Keratinocyte (primary cell): ENCODE measurements around the gene RERE. TPM values are rescaled to one million over a fixed set of nuclear protein-coding genes. Genes with fewer than 3 reads are reported as not detected.

Source experiments
- DNase-seq: peaks from one replicate; pipeline ENCODE4 v3.0.0-alpha.2; 2011; ENCODE audit warnings: low read depth, missing footprints, low spot score
- FAIRE-seq: peaks from 2 replicates; lab custom pipeline; 2011; peaks lifted over from hg19 to GRCh38; lab: Jason Lieb, UNC
- H2AFZ ChIP-seq: 2 replicates; pipeline ENCODE4 v1.6.0; 2012; ENCODE audit warnings: low read length, control low read depth, inconsistent platforms; ENCODE audit not compliant: control insufficient read depth
- H3K27ac ChIP-seq: 2 replicates; pipeline ENCODE4 v1.5.1; 2011; ENCODE audit warnings: low read length; ENCODE audit not compliant: control insufficient read depth, insufficient read depth
- H3K27me3 ChIP-seq: 3 replicates; pipeline ENCODE4 v1.6.0; 2011; ENCODE audit warnings: low read length; ENCODE audit not compliant: control insufficient read depth, insufficient read depth; ENCODE audit errors: extremely low read depth
- H3K36me3 ChIP-seq, 2 experiments: 2 replicates in 1 of 2; 3 replicates in 1 of 2; pipeline ENCODE4 v1.5.1; 2011; ENCODE audit warnings: low read length in 2 of 2, mild to moderate bottlenecking in 1 of 2; ENCODE audit not compliant: control insufficient read depth in 2 of 2, insufficient read depth in 2 of 2; ENCODE audit errors: extremely low read depth in 1 of 2
- H3K4me1 ChIP-seq: 3 replicates; pipeline ENCODE4 v1.5.1; 2011; ENCODE audit warnings: low read length; ENCODE audit not compliant: control insufficient read depth, insufficient read depth; ENCODE audit errors: extremely low read depth
- H3K4me2 ChIP-seq: 3 replicates; pipeline ENCODE4 v1.6.0; 2011; ENCODE audit warnings: low read depth, low read length; ENCODE audit not compliant: control insufficient read depth, insufficient read depth; ENCODE audit errors: extremely low read depth
- H3K4me3 ChIP-seq, 3 experiments: fragments of 200-600 bp in 1 of 3; sonication (generic) in 1 of 3; 2 replicates in 2 of 3; 3 replicates in 1 of 3; pipeline ENCODE4 v1.5.1; 2011 to 2016; ENCODE audit warnings: low read length in 3 of 3, mild to moderate bottlenecking in 3 of 3, control low read depth in 2 of 3, inconsistent platforms in 1 of 3, low read depth in 1 of 3, mixed read lengths in 1 of 3, mixed run types in 1 of 3, moderate library complexity in 1 of 3; ENCODE audit not compliant: control insufficient read depth in 2 of 3, insufficient read depth in 2 of 3; ENCODE audit errors: extremely low read depth in 1 of 3
- H3K79me2 ChIP-seq: 2 replicates; pipeline ENCODE4 v1.6.0; 2012; ENCODE audit warnings: low read length; ENCODE audit not compliant: control insufficient read depth, insufficient read depth
- H3K9ac ChIP-seq: 3 replicates; pipeline ENCODE4 v1.6.0; 2011; ENCODE audit warnings: low read length; ENCODE audit not compliant: control insufficient read depth, insufficient read depth; ENCODE audit errors: extremely low read depth
- H3K9me1 ChIP-seq: 3 replicates; pipeline ENCODE4 v1.6.0; 2011; ENCODE audit warnings: low read length; ENCODE audit not compliant: control insufficient read depth, insufficient read depth; ENCODE audit errors: extremely low read depth
- H3K9me3 ChIP-seq: 2 replicates; pipeline ENCODE4 v1.5.1; 2012; ENCODE audit warnings: low read depth, low read length; ENCODE audit not compliant: control insufficient read depth
- H4K20me1 ChIP-seq: 3 replicates; pipeline ENCODE4 v1.6.0; 2011; ENCODE audit warnings: low read length; ENCODE audit not compliant: control insufficient read depth, insufficient read depth; ENCODE audit errors: extremely low read depth
- CTCF ChIP-seq, 3 experiments: IDR thresholded peaks in 1 of 3; conservative IDR thresholded peaks in 1 of 3; optimal IDR thresholded peaks in 1 of 3; 2 replicates in 2 of 3; 3 replicates in 1 of 3; pipeline versions ENCODE3 to v1.5.1; 2011; ENCODE audit warnings: low read length in 3 of 3, mild to moderate bottlenecking in 3 of 3, moderate library complexity in 2 of 3, control low read depth in 1 of 3, inconsistent platforms in 1 of 3; ENCODE audit not compliant: insufficient read depth in 2 of 3; ENCODE audit errors: extremely low read depth in 1 of 3
- EZH2 ChIP-seq: IDR thresholded peaks from one replicate; pipeline ENCODE4 v1.6.1; 2012; ENCODE audit warnings: inconsistent platforms, mild to moderate bottlenecking, low read length, moderate library complexity
- dilution Hi-C: fragments of 300-500 bp; cut with MboI; formaldehyde crosslinking; loops from one replicate; pipeline ENCODE4 v1.7.0; 2020; ENCODE audit warnings: low sequenced_read_pairs; ENCODE audit not compliant: extremely low pct_ligation_motif_present
- polyA plus RNA-seq, 5 experiments: library from polyadenylated mRNA; depleted of rRNA in 3 of 5; stranded (reverse) in 3 of 5; stranded (forward) in 1 of 5; unstranded in 1 of 5; fragments of >200 nt; gene quantifications; 1 replicate in 1 of 5; 2 replicates in 3 of 5; 3 replicates in 1 of 5; pipeline versions ENCODE4 v1.2.1 to v1.2.3, GENCODE V29; 2011 to 2012; ENCODE audit warnings: missing spikeins in 2 of 5, low read depth in 1 of 5, low replicate concordance in 1 of 5

The RERE gene
- polyA plus RNA-seq, 1 donor (not counting 4 experiments of a cell fraction or from before 2014, with no cell fraction given): 3.8 TPM

- H2AFZ ChIP-seq: no peak overlapping the region
- TF ChIP-seq EZH2: no peak
- TF ChIP-seq CTCF (optimal IDR thresholded peaks at IDR 0.05 in 1 of 3, IDR thresholded peaks at IDR 0.05 in 1 of 3, conservative IDR thresholded peaks at IDR 0.05 in 1 of 3; ENCODE audit: extremely low read depth in 1 of 3, insufficient read depth in 2 of 3, low read length in 3 of 3): no peak
- peak overlapping the region; percentile 34 for H3K9ac ChIP-seq
- H3K4me1 ChIP-seq: peaks cover 28% of the 10 kb centered on the region
- H3K79me2 ChIP-seq: peaks cover 29% of the 10 kb centered on the region
- peaks cover 3 to 18% of the 10 kb centered on the region in 2 experiments for H3K36me3 ChIP-seq
- no peaks in the 10 kb centered on the region for H3K9me3 ChIP-seq
- H3K27ac ChIP-seq: peak overlapping the region; percentile 62
- H3K4me2 ChIP-seq: peak overlapping the region; percentile 35
- DNase-seq: no peak
- dilution Hi-C loops: no loop called here
- peaks cover 2% of the 10 kb centered on the region for H3K9me1 ChIP-seq
- FAIRE-seq: no peak
- H3K27me3 ChIP-seq: no peaks in the 10 kb centered on the region
- peaks cover 4% of the 10 kb centered on the region for H4K20me1 ChIP-seq
- H3K4me3 ChIP-seq: no peak overlapping the region
These were observed 405.6 kb downstream of the RERE start for GRCh38 chr1:8411803-8412182.

GRCh38 chr1:8410791-8411190 is 406.6 kb downstream of the RERE start:
- Histone ChIP-seq H3K9me3 (no peaks in the 10 kb centered on the region), H3K79me2 (peaks cover 31% of the 10 kb centered on the region), H3K27ac (no peak overlapping the region), H3K4me3 (no peak overlapping the region), H3K9ac (no peak overlapping the region), H2AFZ (no peak overlapping the region), H3K27me3 (no peaks in the 10 kb centered on the region), H3K36me3 (peaks cover 2 to 17% of the 10 kb centered on the region in 2 experiments), H3K9me1 (peaks cover 2% of the 10 kb centered on the region), H3K4me2 (no peak overlapping the region), H3K4me1 (peaks cover 28% of the 10 kb centered on the region), H4K20me1 (peaks cover 4% of the 10 kb centered on the region)
- DNase-seq: no peak
- dilution Hi-C loops: no loop called here
- TF ChIP-seq EZH2: no peak
- TF ChIP-seq CTCF (optimal IDR thresholded peaks at IDR 0.05 in 1 of 3, IDR thresholded peaks at IDR 0.05 in 1 of 3, conservative IDR thresholded peaks at IDR 0.05 in 1 of 3; ENCODE audit: extremely low read depth in 1 of 3, insufficient read depth in 2 of 3, low read length in 3 of 3): no peak
- FAIRE-seq: no peak
